Measurements from ENCODE around the gene PHRF1.

DNA sequence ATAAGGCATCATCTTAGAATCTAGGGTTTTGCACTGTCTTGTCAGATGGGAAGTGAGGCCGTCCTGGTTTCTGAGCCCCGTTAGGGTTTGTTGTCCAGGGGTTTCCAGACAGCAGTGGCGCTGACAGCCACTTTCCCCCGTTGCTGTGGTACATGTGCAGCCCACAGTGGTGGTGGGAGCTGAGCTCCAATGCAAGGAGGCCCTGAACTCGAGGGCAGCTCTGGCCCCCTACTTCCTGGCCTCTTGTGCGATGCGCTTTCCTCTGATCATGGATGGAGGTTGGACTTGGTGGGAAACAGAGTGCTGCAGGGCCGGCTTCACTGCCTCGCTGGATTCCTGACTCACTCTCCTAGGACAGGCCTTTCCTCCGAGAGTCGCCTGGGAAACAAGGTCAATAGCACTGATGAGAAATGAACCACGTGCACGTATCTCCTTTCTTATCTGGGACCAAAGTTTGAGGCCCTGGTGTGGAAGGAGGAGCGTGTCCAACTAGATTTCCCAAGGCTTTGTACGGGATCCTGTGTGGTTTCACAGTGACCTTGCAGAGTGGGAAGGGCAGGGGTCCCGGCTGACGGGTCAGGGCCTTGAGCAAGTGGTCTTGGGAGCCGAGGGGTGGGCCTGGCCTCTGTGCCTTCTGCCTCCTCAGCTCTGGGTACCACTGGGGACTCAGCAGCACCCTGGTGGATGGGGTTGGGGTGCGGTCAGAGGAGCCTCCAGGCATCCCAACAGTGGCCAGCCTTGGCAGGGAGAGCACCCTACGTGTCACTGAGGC is 3.7 kb downstream of the PHRF1 start:
- TF ChIP-seq, protein P1, sequence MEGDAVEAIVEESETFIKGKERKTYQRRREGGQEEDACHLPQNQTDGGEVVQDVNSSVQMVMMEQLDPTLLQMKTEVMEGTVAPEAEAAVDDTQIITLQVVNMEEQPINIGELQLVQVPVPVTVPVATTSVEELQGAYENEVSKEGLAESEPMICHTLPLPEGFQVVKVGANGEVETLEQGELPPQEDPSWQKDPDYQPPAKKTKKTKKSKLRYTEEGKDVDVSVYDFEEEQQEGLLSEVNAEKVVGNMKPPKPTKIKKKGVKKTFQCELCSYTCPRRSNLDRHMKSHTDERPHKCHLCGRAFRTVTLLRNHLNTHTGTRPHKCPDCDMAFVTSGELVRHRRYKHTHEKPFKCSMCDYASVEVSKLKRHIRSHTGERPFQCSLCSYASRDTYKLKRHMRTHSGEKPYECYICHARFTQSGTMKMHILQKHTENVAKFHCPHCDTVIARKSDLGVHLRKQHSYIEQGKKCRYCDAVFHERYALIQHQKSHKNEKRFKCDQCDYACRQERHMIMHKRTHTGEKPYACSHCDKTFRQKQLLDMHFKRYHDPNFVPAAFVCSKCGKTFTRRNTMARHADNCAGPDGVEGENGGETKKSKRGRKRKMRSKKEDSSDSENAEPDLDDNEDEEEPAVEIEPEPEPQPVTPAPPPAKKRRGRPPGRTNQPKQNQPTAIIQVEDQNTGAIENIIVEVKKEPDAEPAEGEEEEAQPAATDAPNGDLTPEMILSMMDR (IDR thresholded peaks at IDR 0.05; ENCODE audit: low read length) = no peak
- TF ChIP-seq EZH2 (optimal IDR thresholded peaks at IDR 0.05; ENCODE audit: low read depth, low read length) (no peak), EZH2phosphoT487 (IDR thresholded peaks at IDR 0.05; ENCODE audit: low read length) (no peak)
